ENCODE measurements around the gene CLEC11A. TPM values are rescaled to one million over a fixed set of nuclear protein-coding genes. Genes with fewer than 3 reads are reported as not detected.

Gene CLEC11A
- total RNA-seq (ENCODE audit: insufficient read depth, low replicate concordance), result 65.5 TPM

GRCh38 chr19:50723069-50723468 lies at the start of gene CLEC11A:
Gene CLEC11A, plus strand, starts transcription at chr19:50723364. Its CDS starts 162 bp downstream, at chr19:50723526.
- peak; percentile 94 for DNase-seq (ENCODE audit: low spot score)

GRCh38 chr19:50676625-50677197 lies 46.5 kb upstream of the CLEC11A start:
- no peak for DNase-seq (ENCODE audit: low spot score)

- DNase-seq (ENCODE audit: low spot score), result no peak
Observed at GRCh38 chr19:50677636-50678035, 45.5 kb upstream of the CLEC11A start.

- DNase-seq (ENCODE audit: low spot score), result no peak
Observed at GRCh38 chr19:50678323-50678722, 44.8 kb upstream of the CLEC11A start.

GRCh38 chr19:50679177-50680125 lies 43.7 kb upstream of the CLEC11A start:
- DNase-seq (ENCODE audit: low spot score), result peak; percentile 66

GRCh38 chr19:50686310-50687032 lies 36.7 kb upstream of the CLEC11A start:
- DNase-seq (ENCODE audit: low spot score), result no peak

GRCh38 chr19:50688766-50689165 lies 34.4 kb upstream of the CLEC11A start:
- no peak for DNase-seq (ENCODE audit: low spot score)

GRCh38 chr19:50690439-50690838 lies 32.7 kb upstream of the CLEC11A start:
- DNase-seq (ENCODE audit: low spot score), result no peak

GRCh38 chr19:50693064-50693975 lies 29.8 kb upstream of the CLEC11A start:
- no peak for DNase-seq (ENCODE audit: low spot score)

GRCh38 chr19:50694815-50695145 lies 28.4 kb upstream of the CLEC11A start:
- no peak for DNase-seq (ENCODE audit: low spot score)

GRCh38 chr19:50695251-50696093 lies 27.7 kb upstream of the CLEC11A start:
- no peak for DNase-seq (ENCODE audit: low spot score)

- no peak for DNase-seq (ENCODE audit: low spot score)
Observed at GRCh38 chr19:50696094-50696483, 27.1 kb upstream of the CLEC11A start.

GRCh38 chr19:50697414-50698124 lies 25.6 kb upstream of the CLEC11A start:
- no peak for DNase-seq (ENCODE audit: low spot score)

GRCh38 chr19:50701367-50701985 lies 21.7 kb upstream of the CLEC11A start:
- no peak for DNase-seq (ENCODE audit: low spot score)

- no peak for DNase-seq (ENCODE audit: low spot score)
Observed at GRCh38 chr19:50702158-50702870, 20.9 kb upstream of the CLEC11A start.

GRCh38 chr19:50702871-50703829 lies 20.0 kb upstream of the CLEC11A start:
- DNase-seq (ENCODE audit: low spot score), result no peak

Data from umbilical cord (tissue), 2 donors.